Measurements from ENCODE around the gene CDH19.

The CDH19 gene

GRCh38 chr18:66513996-66514395 is 89.9 kb downstream of the CDH19 start:
- no peak overlapping the region for H3K27ac ChIP-seq
- TF ChIP-seq CTCF (IDR thresholded peaks at IDR 0.05) (no peak), ZFX (IDR thresholded peaks at IDR 0.05; ENCODE audit: borderline replicate concordance) (no peak)

- no peak for TF ChIP-seq ZFX (IDR thresholded peaks at IDR 0.05; ENCODE audit: borderline replicate concordance)
- TF ChIP-seq CTCF (IDR thresholded peaks at IDR 0.05) = no peak
- H3K27ac ChIP-seq = no peak overlapping the region
Measured at GRCh38 chr18:66511792-66512191, 92.1 kb downstream of the CDH19 start.

DNA sequence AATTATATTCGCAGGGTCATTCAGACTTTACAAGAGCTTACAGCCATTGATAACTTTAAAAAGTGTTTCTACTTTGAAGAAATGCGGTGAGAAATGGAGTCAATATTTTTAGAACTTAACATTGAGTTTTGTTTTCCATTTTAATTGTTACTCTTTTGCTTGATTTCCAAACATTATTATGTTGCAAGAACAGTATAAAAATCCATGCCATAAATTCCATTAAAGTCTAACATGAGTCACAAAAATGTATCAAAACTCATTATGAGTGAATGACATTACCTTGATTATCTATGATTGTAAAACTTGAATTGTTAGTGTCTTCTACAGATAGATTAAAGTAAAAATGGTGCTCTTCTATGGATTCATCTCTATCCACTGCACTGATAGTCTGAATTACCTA is 92.6 kb downstream of the CDH19 start:
- no peak for TF ChIP-seq ZFX (IDR thresholded peaks at IDR 0.05; ENCODE audit: borderline replicate concordance)
- no peak for TF ChIP-seq CTCF (IDR thresholded peaks at IDR 0.05)
- no peak overlapping the region for H3K27ac ChIP-seq

DNA sequence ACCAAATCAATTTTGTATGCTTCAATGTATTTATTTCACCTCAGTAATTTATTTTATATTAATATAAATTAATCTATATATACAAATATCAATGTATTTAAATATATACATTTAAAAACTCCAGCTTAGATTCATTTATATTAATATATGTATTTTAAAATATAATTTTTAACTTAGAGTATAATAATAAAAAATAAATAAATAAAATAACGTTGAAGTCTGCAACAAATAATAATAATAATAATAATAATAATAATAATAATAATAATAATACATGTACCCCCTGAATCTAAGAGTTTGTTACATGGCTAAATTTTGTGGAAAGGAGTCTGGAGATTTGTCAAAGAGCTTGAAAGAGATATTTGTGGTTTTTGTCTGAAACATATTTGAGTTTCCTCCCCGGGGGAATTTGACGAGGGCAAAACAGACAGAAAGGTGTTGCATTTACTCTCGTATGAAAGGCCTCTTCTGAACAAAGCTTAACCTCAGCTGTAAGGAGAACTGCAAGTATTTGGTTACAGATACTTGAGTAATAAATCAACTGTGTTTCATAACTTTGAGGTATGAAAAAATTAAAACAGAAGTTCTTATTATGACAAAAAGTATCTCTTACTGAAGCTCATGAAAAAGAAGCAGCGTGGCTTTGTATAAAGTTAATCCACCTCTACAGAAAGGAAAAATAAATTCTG is 93.4 kb downstream of the CDH19 start:
- H3K27ac ChIP-seq = no peak overlapping the region
- TF ChIP-seq CTCF (IDR thresholded peaks at IDR 0.05) = no peak
- no peak for TF ChIP-seq ZFX (IDR thresholded peaks at IDR 0.05; ENCODE audit: borderline replicate concordance)

GRCh38 chr18:66508937-66509336 is 95.0 kb downstream of the CDH19 start:
- no peak overlapping the region for H3K27ac ChIP-seq
- no peak for TF ChIP-seq ZFX (IDR thresholded peaks at IDR 0.05; ENCODE audit: borderline replicate concordance)
- TF ChIP-seq CTCF (IDR thresholded peaks at IDR 0.05) = no peak

GRCh38 chr18:66506178-66506577 is 97.7 kb downstream of the CDH19 start:
- H3K27ac ChIP-seq = no peak overlapping the region
- TF ChIP-seq ZFX (IDR thresholded peaks at IDR 0.05; ENCODE audit: borderline replicate concordance) (no peak), CTCF (IDR thresholded peaks at IDR 0.05) (no peak)

GRCh38 chr18:66497351-66497750 is 106.5 kb downstream of the CDH19 start:
- TF ChIP-seq CTCF (IDR thresholded peaks at IDR 0.05) (no peak), ZFX (IDR thresholded peaks at IDR 0.05; ENCODE audit: borderline replicate concordance) (no peak)
- H3K27ac ChIP-seq = no peak overlapping the region
